Keratinocyte (primary cell): ENCODE results near the gene ISG15. TPM values are rescaled to one million over a fixed set of nuclear protein-coding genes. Genes with fewer than 3 reads are reported as not detected.
A peak's percentile ranks its signal among the peaks of the same experiment; 100 is the strongest.

Source experiments
- DNase-seq: peaks from one replicate; pipeline ENCODE4 v3.0.0-alpha.2; 2011; ENCODE audit warnings: low read depth, missing footprints, low spot score
- FAIRE-seq: peaks from 2 replicates; lab custom pipeline; 2011; peaks lifted over from hg19 to GRCh38; lab: Jason Lieb, UNC
- H2AFZ ChIP-seq: 2 replicates; pipeline ENCODE4 v1.6.0; 2012; ENCODE audit warnings: low read length, control low read depth, inconsistent platforms; ENCODE audit not compliant: control insufficient read depth
- H3K27ac ChIP-seq: 2 replicates; pipeline ENCODE4 v1.5.1; 2011; ENCODE audit warnings: low read length; ENCODE audit not compliant: control insufficient read depth, insufficient read depth
- H3K27me3 ChIP-seq: 3 replicates; pipeline ENCODE4 v1.6.0; 2011; ENCODE audit warnings: low read length; ENCODE audit not compliant: control insufficient read depth, insufficient read depth; ENCODE audit errors: extremely low read depth
- H3K36me3 ChIP-seq, 2 experiments: 2 replicates in 1 of 2; 3 replicates in 1 of 2; pipeline ENCODE4 v1.5.1; 2011; ENCODE audit warnings: low read length in 2 of 2, mild to moderate bottlenecking in 1 of 2; ENCODE audit not compliant: control insufficient read depth in 2 of 2, insufficient read depth in 2 of 2; ENCODE audit errors: extremely low read depth in 1 of 2
- H3K4me1 ChIP-seq: 3 replicates; pipeline ENCODE4 v1.5.1; 2011; ENCODE audit warnings: low read length; ENCODE audit not compliant: control insufficient read depth, insufficient read depth; ENCODE audit errors: extremely low read depth
- H3K4me2 ChIP-seq: 3 replicates; pipeline ENCODE4 v1.6.0; 2011; ENCODE audit warnings: low read depth, low read length; ENCODE audit not compliant: control insufficient read depth, insufficient read depth; ENCODE audit errors: extremely low read depth
- H3K4me3 ChIP-seq, 3 experiments: fragments of 200-600 bp in 1 of 3; sonication (generic) in 1 of 3; 2 replicates in 2 of 3; 3 replicates in 1 of 3; pipeline ENCODE4 v1.5.1; 2011 to 2016; ENCODE audit warnings: low read length in 3 of 3, mild to moderate bottlenecking in 3 of 3, control low read depth in 2 of 3, inconsistent platforms in 1 of 3, low read depth in 1 of 3, mixed read lengths in 1 of 3, mixed run types in 1 of 3, moderate library complexity in 1 of 3; ENCODE audit not compliant: control insufficient read depth in 2 of 3, insufficient read depth in 2 of 3; ENCODE audit errors: extremely low read depth in 1 of 3
- H3K79me2 ChIP-seq: 2 replicates; pipeline ENCODE4 v1.6.0; 2012; ENCODE audit warnings: low read length; ENCODE audit not compliant: control insufficient read depth, insufficient read depth
- H3K9ac ChIP-seq: 3 replicates; pipeline ENCODE4 v1.6.0; 2011; ENCODE audit warnings: low read length; ENCODE audit not compliant: control insufficient read depth, insufficient read depth; ENCODE audit errors: extremely low read depth
- H3K9me1 ChIP-seq: 3 replicates; pipeline ENCODE4 v1.6.0; 2011; ENCODE audit warnings: low read length; ENCODE audit not compliant: control insufficient read depth, insufficient read depth; ENCODE audit errors: extremely low read depth
- H3K9me3 ChIP-seq: 2 replicates; pipeline ENCODE4 v1.5.1; 2012; ENCODE audit warnings: low read depth, low read length; ENCODE audit not compliant: control insufficient read depth
- H4K20me1 ChIP-seq: 3 replicates; pipeline ENCODE4 v1.6.0; 2011; ENCODE audit warnings: low read length; ENCODE audit not compliant: control insufficient read depth, insufficient read depth; ENCODE audit errors: extremely low read depth
- CTCF ChIP-seq, 3 experiments: IDR thresholded peaks in 1 of 3; conservative IDR thresholded peaks in 1 of 3; optimal IDR thresholded peaks in 1 of 3; 2 replicates in 2 of 3; 3 replicates in 1 of 3; pipeline versions ENCODE3 to v1.5.1; 2011; ENCODE audit warnings: low read length in 3 of 3, mild to moderate bottlenecking in 3 of 3, moderate library complexity in 2 of 3, control low read depth in 1 of 3, inconsistent platforms in 1 of 3; ENCODE audit not compliant: insufficient read depth in 2 of 3; ENCODE audit errors: extremely low read depth in 1 of 3
- EZH2 ChIP-seq: IDR thresholded peaks from one replicate; pipeline ENCODE4 v1.6.1; 2012; ENCODE audit warnings: inconsistent platforms, mild to moderate bottlenecking, low read length, moderate library complexity
- dilution Hi-C: fragments of 300-500 bp; cut with MboI; formaldehyde crosslinking; loops from one replicate; pipeline ENCODE4 v1.7.0; 2020; ENCODE audit warnings: low sequenced_read_pairs; ENCODE audit not compliant: extremely low pct_ligation_motif_present
- polyA plus RNA-seq, 5 experiments: library from polyadenylated mRNA; depleted of rRNA in 3 of 5; stranded (reverse) in 3 of 5; stranded (forward) in 1 of 5; unstranded in 1 of 5; fragments of >200 nt; gene quantifications; 1 replicate in 1 of 5; 2 replicates in 3 of 5; 3 replicates in 1 of 5; pipeline versions ENCODE4 v1.2.1 to v1.2.3, GENCODE V29; 2011 to 2012; ENCODE audit warnings: missing spikeins in 2 of 5, low read depth in 1 of 5, low replicate concordance in 1 of 5

ISG15 gene
- polyA plus RNA-seq, 1 donor (not counting 4 experiments of a cell fraction or from before 2014, with no cell fraction given), result 246 TPM

DNA sequence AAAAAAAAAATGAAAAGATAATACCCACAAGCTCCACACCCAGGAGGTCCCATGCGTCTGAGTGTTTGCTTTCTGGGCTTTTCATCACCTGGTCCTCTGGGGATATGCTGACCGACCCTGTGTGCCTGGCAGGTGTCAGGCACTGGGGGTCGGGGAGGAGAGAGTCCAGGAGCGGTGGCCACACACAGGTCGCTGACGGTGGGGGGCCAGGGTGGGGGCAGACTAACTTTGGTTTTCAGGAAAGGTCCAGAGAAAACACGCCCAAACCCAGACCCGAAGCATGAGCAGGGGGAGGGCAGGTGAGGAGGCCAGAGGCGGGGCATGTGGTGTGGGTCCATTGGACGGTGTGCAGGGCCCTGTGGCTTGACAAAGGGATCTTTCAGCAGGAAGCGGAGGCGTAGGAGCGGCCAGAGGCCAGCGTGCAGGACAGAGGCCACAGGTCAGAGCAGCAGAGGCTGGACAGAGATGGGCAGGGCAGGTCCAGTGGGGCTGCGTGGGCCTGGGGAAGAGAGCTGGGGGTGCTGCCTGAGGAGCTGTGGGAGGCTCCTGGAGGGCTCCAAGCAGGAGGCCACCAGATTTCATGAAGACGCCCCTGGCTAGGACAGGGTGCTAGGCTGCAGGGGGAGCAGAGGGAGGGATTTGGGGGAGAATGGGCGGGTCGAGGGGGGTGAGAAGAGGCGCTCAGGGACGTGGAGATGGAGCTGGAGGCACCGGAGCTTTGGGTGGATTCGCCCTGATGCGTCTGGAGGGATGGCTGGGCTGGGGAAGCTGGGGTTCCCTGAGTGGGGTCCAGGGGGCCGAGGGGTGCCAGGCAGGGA, 45.0 kb downstream of the ISG15 start:
- FAIRE-seq, result no peak
- H2AFZ ChIP-seq, result no peak overlapping the region

DNA sequence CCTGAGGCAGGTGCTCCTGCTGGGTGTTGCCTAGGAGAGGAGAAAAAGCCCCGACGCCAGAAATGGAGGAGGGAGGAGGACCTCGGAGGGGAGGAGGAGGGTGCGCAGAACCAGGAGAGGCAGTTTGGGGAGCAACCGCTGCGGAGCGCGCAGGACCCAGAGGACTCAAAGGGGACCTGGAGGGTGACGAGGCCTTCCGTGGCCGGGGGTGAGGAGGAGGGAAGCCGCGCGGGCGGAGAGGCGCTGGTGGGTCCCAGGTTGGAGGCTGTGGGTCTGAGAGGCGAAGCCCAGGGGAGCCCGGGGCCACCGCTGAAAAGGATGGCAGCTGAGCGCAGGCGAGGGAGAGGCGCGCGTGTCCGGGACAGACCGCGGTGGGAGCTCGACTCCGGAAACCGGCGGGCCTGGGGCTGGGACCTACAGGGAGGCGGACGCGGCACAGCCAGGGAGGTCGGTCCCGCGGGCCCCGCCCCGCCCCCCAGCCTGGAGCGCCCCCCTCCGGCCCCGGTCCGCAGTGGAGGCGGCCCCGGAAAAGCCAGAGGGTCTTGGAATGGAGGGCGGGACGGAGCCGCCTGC, 45.7 kb downstream of the ISG15 start:
- Histone ChIP-seq H3K27ac (no peak overlapping the region), H3K79me2 (no peaks in the 10 kb centered on the region), H3K4me3 (peak overlapping the region; percentile 38 to 61 (median 57)), H2AFZ (peak overlapping the region; percentile 46), H3K9me1 (no peaks in the 10 kb centered on the region), H3K36me3 (peaks cover 8 to 11% of the 10 kb centered on the region in 2 experiments), H3K27me3 (peaks cover 31% of the 10 kb centered on the region), H3K9ac (no peak overlapping the region), H3K4me2 (peak overlapping the region; percentile 82), H3K9me3 (no peaks in the 10 kb centered on the region), H4K20me1 (peaks cover 20% of the 10 kb centered on the region), H3K4me1 (peaks cover 18% of the 10 kb centered on the region)
- dilution Hi-C loops, result no loop called here
- TF ChIP-seq CTCF (optimal IDR thresholded peaks at IDR 0.05 in 1 of 3, IDR thresholded peaks at IDR 0.05 in 1 of 3, conservative IDR thresholded peaks at IDR 0.05 in 1 of 3; ENCODE audit: extremely low read depth in 1 of 3, insufficient read depth in 2 of 3, low read length in 3 of 3) (peak in 1 of 3 experiments; percentile 33), EZH2 (no peak)
- FAIRE-seq (no peak), DNase-seq (no peak)

More for the DNA sequence above, 45.0 kb downstream of the ISG15 start:
- Histone ChIP-seq H3K36me3 (peaks cover 15 to 17% of the 10 kb centered on the region in 2 experiments), H3K79me2 (no peaks in the 10 kb centered on the region), H3K9me3 (no peaks in the 10 kb centered on the region), H3K4me2 (peak overlapping the region; percentile 82), H3K27ac (no peak overlapping the region), H3K27me3 (peaks cover 29% of the 10 kb centered on the region), H3K9me1 (no peaks in the 10 kb centered on the region), H3K4me1 (peaks cover 11% of the 10 kb centered on the region), H3K4me3 (no peak overlapping the region), H3K9ac (no peak overlapping the region), H4K20me1 (peaks cover 22% of the 10 kb centered on the region)
- TF ChIP-seq CTCF (optimal IDR thresholded peaks at IDR 0.05 in 1 of 3, IDR thresholded peaks at IDR 0.05 in 1 of 3, conservative IDR thresholded peaks at IDR 0.05 in 1 of 3; ENCODE audit: extremely low read depth in 1 of 3, insufficient read depth in 2 of 3, low read length in 3 of 3) (no peak), EZH2 (no peak)
- dilution Hi-C loops, result no loop called here
- no peak for DNase-seq
